NCI-H2196 (cell line): ENCODE measurements around the gene MAML2.

Source experiments
- DNase-seq: peaks from one replicate; lab custom pipeline; 2025; ENCODE audit not compliant: unreplicated experiment; lab: John Stamatoyannopoulos, UW

MAML2 gene

DNA sequence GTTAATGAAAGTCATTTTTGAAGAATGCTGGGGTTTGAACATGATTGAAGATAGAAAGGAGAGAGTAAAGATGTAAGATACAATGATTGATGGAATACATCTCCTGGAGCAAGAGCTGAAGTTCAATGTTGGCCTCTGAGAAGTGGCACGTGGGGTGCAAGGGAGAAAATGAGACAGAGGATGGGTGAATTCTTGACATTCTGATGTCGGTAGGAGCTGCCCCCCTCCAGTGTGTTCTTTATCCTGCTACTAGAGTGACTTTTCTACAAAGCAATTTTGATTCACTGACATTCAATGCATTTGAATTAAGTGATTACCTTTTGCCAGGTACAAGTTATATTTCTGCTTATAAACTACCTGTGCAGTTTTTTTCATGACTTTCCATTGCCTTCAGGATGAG lies 260.1 kb downstream of the MAML2 start:
- no peak for DNase-seq

DNA sequence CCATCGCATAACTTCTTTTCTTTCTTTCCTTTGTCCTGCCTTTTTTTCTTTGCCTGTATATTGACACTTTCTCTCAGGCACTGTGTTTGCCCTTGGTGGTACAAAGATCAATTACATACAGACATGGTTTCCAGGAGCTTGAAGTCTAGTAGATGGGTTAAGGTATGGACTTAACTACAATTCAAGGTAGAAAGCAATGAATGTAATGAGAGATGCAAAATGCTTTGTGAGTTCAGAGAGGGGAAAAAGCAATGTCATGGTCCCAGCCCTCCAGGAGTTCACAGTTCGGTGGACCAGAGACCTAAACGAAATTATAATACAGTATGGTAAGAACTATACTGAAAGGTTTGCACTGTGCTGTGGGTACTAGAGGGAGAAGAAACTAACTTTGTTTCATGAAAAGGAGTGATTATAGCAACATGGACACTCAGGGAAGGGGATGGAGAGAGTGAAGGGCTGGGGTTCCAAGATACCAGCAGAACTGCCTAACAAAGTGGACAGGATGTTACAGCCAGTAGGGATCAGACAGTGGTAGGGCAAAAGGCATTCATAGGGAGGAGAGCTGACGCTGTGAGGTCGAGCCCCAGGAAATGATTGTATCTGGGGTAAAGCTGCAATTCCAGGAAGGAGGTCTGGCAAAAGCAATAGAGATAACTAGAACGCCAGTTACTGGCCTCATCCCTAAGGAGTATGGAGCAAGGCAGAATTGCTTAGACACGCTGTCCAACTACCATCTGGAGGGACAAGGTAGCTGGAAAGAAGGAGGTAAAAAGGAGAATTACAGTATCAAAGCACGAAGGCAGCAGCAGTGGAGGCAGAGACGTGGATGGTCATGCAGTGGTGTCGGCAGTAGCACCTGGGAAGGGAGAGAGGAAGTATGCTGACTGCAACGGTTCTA lies 260.7 kb downstream of the MAML2 start:
- DNase-seq = no peak

DNA sequence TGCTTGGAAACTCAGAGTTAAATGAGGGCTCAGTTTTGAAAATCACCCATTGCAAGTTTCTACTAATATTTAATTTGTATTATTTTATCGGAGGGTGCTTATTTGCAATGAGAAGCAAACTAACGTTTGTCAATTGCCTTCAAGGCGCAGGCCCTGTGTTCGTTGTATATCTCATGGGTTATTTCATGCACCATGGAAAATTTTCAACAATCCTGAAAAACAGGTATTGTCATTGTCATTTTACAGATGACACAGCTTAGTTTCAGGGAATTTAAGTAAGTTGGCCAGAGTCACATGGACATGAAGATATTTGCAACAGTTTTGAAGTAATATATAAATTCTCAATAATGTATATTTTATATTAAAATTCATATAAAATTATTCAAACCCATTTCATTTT lies 261.4 kb downstream of the MAML2 start:
- DNase-seq = no peak

DNA sequence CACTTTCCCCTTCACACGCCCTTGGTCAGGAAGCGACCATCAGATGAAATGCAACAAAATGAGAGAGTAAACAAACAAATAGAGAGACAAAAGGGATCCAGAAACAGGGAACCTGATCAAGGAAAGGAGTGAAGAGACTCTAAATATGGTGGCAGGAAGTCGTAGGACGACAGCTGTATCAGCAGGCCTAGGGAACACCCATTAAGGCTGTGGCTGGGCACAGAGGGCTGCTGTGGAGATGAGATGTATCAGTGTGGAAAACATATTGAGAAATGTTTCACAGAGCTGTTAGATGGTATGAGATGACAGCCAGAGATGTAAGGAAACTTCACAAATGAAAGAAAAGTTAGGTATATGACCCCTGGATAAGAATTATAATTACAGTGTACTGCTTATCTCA lies 263.3 kb downstream of the MAML2 start:
- no peak for DNase-seq

DNA sequence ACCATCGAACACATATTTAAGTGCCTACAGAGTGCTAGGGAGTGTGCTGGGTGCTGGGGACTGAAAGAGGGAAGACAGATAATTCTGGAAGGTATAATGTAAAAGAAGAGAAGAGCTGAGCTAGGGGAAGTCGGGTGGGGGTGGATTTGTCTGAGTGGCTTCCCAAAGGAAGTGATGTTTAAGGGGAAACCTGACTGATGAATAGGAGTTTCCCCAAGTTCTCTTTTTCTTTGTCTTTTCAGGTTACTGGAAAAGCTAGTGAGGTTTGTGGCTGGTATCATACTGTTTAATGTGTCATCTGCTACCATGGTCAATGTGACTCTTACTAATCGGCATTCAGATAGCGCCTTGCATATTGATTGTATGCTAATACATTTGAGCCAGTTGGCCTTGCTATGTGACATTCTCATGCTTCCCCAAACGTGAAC lies 267.4 kb downstream of the MAML2 start:
- DNase-seq = no peak

DNA sequence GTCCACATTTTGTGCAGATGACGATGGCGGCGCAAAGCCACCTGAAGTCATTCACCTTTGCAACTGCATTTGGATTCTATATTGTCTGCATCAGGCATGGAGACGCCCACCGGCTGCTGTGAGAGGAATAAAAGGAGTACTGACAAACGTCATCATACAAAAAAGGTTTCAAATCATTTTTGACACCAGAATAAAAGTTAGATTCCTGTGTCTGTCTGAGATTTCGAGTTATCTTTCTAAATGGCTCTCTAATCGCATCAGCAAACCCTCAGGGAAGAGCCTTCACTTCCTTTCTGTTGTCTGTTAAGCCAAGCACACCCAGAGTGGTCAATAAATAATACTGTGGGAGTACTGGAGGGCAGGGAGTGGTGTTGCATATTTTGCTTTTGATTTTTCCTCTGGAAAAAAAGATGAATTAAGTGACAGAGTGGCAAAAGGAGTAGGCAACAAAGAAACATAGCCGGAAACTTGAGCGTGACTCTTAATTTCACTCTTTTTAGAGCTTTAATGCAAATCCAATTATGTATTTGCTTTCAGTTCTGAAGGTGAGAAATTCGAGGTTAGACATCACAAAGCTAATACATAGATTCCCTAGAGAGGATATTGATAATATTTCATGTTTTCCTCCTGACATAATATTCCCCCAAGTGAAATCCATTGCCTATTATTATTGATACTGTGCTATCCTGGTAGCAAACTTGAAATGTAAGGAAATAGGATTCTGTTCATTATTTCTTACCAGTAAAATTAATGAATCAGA lies 268.3 kb downstream of the MAML2 start:
- no peak for DNase-seq

DNA sequence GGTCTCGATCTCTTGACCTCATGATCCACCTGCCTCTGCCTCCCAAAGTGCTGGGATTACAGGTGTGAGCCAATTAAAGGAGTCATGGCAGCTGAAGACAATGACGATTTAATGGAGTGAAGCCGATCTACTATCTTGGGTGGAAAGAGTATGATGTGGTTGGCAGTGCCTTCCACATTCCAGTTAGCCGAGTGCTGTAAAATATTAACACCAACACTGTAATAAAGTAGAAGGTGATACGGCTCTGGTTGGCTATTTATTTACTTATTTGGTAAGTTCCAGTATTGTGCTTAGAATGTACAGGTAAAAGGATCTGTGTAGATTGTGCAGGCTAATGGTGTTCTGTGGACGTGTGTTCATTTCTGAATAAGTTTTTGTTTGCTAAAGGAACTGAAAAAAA lies 269.5 kb downstream of the MAML2 start:
- DNase-seq = no peak

DNA sequence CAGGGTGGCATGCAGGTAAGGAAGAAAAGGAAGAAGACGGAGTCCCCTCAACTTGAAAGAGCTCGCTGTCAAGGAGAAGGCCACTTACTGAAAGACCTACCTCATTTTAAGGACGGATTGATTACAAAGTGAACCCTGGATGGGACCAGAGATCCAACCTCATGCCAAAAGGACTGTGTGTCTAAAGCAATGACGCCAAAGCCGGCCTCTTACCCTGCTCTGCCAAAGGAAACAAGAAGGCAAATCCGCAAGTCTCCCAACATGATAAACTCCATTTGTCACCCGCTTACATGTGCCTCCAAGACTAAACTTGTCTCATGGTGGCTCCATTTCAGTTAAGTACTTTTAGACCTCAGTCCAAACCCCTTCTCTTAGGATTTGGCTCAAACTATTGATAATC lies 270.4 kb downstream of the MAML2 start:
- no peak for DNase-seq

DNA sequence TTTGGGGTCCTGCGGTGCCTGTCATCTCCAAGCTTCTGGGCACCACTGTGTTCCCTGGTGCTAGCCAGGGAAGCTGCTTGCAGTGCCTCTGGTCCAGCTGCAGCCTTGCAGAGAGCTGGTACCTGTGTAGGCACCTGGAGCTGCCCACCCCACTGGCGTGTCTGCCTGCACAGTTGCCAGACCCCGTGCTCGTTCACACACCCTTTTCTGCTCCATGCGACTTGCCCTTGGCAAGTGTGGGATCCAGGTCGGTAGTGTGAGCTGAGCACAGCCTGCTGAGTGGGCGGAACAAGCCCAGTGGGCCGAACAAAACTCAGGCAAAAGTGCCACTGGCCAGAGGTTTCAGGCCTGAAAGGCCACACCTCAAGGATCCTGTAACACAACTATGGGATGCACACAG lies 272.5 kb downstream of the MAML2 start:
- no peak for DNase-seq

DNA sequence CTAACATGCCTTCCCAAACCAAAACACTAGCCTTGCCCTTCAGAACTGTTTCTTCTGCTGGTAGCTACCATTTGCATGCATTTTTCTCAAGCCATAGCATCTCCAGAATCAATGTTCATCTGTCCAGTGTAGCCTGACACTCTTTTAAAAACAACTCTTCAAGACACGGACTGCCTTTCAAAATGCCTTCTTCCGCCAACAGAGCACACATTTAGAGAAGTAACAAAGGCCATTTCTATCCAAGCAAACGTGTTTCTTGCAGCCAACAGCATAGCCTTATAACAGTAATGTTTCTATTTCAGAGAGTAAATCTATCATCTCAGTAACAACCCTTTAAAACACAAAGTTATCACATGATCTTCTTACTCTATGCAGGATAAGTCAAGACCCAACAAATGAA lies 275.8 kb downstream of the MAML2 start:
- DNase-seq = no peak

DNA sequence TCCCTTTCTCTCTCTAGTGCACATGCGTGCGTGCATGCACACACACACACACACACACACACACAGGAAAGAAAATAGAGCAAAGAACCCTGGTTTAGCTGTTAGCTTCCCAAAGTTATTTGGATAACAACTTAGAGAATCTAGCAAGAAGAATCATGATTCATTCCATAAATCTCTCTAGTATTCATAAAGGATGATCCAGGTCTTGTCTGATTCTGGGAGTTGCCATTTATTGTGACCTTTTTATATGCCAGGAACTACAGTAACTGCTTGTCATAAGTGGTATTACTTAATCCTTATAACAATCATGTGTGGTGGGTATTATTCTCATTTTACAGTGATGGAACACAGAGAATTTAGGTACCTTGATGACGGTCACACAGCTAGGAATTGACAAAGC lies 277.6 kb downstream of the MAML2 start:
- no peak for DNase-seq

DNA sequence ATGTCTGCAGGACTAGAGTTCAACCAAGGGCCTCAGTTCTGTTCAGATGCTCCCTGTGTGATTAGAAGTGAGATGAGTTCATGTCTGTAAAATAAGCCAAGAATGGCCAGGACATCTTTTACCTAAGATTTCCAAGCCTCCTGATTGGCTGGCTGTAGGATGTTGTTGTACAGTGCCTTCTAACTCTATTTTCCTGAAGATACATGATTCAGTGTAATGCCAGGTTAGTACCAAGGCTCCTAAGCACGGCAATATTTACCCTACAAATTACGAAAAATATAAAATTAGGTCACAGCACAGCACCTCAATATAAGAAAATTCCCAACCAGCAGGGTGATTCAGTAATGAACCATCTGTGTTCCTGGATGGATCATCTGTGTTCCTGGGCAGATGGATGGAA lies 279.1 kb downstream of the MAML2 start:
- DNase-seq = no peak

DNA sequence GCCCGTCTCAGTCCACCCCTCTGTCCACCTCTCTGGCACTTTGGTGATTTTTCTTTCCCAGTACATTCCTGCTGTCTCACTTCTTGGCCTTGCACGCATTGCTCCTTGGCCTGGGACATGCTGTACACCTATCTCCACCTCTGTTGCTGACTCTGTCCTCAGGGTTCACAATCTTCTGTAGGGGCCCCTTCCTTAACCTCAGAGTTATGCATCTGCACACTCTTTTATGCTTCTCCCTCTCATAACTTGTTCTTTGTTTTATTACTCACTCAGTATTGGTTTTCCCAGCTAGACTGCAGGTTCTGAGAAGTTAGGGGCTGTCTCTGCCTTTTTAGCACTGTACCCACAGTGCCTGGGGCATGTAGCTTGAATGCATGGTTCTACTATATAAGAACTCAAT lies 279.9 kb downstream of the MAML2 start:
- DNase-seq = no peak

DNA sequence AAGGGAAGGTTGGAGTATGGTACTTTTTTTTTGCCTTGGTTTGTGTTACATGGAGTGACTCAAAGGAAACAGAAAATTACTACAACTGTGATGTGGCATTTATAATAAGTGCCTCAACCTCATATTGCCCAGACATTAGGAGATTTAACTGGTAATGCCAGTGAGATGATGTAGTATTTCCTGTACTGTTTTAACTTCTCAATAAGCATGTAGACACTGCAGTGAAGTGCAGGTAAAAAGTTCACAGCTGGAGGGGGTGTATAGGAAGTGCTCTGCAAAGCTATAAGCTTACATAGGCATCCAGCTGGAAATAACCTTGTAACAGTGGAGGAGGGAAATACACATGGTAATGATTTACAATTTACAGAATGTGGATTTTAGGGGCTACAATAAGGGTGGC lies 280.9 kb downstream of the MAML2 start:
- no peak for DNase-seq

DNA sequence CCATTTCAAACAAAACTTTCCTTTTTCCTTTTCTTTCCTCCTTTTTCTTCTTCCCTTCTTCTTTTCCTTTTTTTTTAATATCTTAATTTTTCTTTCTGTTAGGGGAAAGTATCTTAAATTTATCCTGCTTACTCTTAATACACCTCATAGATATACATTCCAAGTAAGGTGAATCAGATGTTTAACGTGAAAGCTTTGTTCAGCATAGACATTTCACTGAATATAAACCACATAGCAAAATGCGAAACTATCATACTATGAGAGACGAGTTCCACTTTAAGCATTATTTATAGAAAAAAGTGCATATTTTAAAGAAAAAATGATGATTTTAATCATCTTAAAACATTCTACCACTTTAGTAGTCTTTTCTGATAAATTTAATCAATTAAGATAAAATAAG lies 281.3 kb downstream of the MAML2 start:
- DNase-seq = no peak

DNA sequence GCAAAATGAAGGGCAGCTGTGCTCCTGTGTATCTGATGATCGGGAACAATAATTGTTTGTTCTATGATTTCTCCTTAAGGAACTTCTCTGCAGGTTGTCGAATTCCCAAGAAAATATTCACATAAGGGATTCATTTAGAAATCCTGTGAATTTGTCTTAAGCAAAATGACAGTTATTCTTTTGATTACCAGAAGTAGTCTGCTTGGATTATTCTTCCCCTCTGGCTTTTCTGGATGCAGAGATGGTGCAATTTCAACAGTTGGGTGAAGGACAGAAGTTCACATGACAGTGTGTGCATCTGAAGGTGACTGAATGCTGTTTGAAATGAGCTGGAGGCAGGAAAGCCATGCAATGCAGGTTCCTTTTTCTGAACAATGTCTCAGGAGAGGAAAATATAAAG lies 281.9 kb downstream of the MAML2 start:
- no peak for DNase-seq

DNA sequence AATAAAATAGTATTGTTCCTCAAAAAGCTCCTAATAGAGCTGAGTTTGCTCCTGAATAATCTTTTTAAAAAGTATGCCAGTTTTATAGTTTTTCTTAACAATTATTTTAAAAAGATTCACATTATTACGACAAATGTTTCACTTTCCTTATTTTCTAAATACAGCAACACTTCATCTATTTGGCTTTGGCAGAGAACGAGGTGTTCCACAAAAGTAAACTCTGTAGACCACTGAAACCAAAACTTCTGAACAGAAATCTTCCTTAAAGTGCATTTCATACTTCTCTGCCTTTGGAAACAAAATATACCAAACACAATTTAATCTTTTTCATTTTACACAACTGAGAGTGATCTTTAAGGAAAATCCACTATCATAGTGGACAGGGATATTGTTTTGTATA lies 285.5 kb downstream of the MAML2 start:
- DNase-seq = no peak

DNA sequence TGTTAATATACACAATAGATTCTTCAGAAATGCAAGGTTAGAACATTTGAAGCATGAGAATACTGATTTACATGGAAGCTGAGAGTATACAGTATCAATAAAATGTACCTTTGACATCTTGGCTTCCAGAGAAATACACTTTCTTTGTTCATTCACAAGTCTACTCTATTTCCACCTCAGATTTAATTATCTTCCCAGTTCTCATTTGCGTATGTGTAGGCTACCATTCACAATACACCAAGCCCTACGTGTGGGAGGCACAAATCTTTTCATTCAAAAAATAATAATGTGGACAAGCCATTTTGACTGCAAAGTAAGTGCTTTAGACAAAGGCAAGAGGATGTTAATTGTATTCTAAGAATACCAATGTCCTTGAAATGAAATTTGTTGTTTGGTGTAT lies 286.4 kb downstream of the MAML2 start:
- DNase-seq = no peak

DNA sequence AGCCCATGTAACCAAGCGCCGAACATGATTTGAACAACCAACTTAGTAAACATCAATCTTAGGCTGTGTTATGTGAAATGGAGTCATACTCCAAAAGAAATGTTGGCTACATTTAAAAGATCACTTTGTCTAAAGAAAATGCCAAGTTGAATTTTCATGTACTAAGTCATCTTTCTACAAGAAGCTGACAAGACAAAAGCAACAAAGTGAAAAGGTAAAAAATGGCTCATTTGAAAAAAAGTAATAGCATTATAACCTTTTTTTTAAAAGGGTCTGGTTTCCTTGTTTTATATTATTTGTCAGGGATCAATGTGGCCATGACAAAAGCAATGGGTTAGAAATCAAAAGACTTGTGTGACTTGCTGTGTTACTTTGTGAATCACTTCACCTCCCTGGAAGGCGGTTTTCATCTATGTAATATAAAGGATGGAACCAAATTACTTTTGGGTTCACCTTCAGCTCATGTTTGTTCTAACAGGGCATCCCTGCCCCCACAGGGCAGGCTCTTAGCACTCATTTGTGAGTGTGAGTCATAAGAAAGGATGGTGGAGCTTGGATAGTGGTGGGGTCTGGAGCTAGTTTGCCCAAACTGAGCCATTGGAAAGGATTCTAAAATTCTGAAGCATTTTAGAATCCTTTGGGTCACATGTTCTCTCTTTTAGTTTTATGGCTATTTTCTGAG lies 287.1 kb downstream of the MAML2 start:
- no peak for DNase-seq

DNA sequence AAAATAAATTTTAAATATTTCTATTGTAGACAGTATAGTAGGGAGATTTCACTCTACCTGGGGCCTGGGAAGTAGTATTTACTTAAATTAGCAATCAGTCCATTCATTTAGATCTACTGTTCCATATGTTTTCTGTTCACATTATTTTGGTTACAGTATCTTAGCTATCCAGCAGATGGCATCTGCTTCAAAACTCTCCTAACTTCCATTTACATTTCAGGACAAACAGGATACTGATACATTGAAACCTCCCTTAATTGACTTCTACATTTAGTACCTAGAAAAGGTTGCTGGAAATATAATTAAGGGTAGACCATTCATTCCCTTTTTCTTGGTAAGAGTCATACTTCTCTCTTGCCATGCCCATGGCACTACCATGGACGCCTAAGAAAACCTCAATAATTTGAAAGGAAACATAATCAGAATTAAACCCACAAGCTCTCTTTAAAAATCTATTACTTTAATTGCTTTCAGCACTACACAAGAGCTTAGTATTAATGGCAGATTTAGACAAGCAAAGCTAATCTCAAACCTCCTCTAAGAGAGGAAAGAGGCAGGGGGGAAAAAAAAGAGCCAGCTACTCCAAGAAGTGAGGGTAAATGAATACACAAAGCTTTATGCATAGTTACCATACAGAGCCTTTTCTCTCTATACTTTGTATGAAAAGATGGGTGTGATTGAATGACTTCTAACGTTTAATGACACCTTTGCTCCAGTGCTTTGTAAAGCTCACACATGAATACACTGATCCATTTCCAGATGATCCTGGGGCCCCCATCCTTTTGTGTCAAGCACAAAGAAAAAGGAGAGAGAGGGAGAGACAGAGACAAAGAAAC lies 287.9 kb downstream of the MAML2 start:
- peak; percentile 21 for DNase-seq
